ENCODE measurements around the gene TMEM175.
"Not testable (repeated sequence)": the region's sequence is repeated elsewhere in the genome, so short reads cannot be mapped to it uniquely, and the experiment has no call there.

Gene TMEM175

GRCh38 chr4:930827-931193 lies 1.4 kb upstream of the TMEM175 start:
- H3K36me3 Mint-ChIP-seq (ENCODE audit: low read depth) = peaks cover 6% of the 10 kb centered on the region
- no peaks in the 10 kb centered on the region for H3K9me3 Mint-ChIP-seq
- H3K27me3 Mint-ChIP-seq (ENCODE audit: low read depth) = no peaks in the 10 kb centered on the region
- peak overlapping the region; percentile 97 for H3K4me3 Mint-ChIP-seq
- H3K4me1 Mint-ChIP-seq (ENCODE audit: low read depth) = peaks cover 39% of the 10 kb centered on the region
- peak; percentile 24 for DNase-seq (ENCODE audit: low spot score)
- peak overlapping the region; percentile 96 for H3K27ac Mint-ChIP-seq

DNA sequence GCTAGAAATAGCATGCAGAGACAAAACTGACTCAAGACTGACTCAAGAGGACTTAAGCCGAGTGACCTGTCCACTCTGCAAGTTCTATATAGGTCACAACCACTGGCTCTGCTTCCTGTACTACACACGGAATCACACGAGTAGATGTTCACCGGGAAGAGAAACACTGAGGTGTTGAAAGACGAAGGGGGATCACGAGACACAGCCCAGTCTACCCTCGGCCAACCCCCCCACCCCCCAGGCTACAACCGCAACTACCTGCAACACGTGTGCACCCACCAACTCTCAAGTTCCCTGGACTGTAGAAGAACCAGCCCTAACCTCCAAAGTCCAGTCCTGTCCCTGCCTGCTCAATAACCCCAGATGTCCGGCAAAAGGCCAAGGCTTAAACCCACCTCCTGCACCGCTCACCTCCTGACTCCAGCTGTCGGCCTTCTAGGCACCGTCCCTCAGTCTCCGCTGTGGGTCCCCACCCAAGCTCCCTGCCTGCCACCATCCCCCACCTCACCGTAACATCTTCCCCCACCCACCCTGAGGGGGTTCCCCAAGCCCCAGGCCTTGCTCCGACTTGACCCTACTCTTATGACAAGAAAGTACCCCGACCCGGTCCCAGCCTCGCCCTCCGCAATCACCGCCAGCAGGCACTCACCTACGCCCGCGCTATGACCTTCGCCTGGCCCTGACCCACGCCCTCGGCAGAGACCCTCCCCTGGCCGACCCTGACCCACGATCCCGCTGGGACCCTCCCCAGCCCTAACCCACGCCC lies 883 bp upstream of the TMEM175 start:
- peaks cover 38% of the 10 kb centered on the region for H3K4me1 Mint-ChIP-seq (ENCODE audit: low read depth)
- DNase-seq (ENCODE audit: low spot score) = no peak

GRCh38 chr4:932713-933070 lies 432 bp downstream of the TMEM175 start:
- H3K4me1 Mint-ChIP-seq (ENCODE audit: low read depth) = peaks cover 37% of the 10 kb centered on the region
- no peak for DNase-seq (ENCODE audit: low spot score)
- peak overlapping the region; percentile 97 for H3K4me3 Mint-ChIP-seq

More for the DNA sequence above, 883 bp upstream of the TMEM175 start:
- Mint-ChIP-seq H3K36me3 (ENCODE audit: low read depth) (peaks cover 2% of the 10 kb centered on the region), H3K9me3 (no peaks in the 10 kb centered on the region), H3K27me3 (ENCODE audit: low read depth) (no peaks in the 10 kb centered on the region), H3K4me3 (peak overlapping the region; percentile 97), H3K27ac (peak overlapping the region; percentile 96)

GRCh38 chr4:939508-939907 lies 7.2 kb downstream of the TMEM175 start:
- not testable (repeated sequence) for H3K4me3 Mint-ChIP-seq; H3K36me3 Mint-ChIP-seq (ENCODE audit: low read depth); DNase-seq (ENCODE audit: low spot score)

More at GRCh38 chr4:932713-933070, 432 bp downstream of the TMEM175 start:
- Mint-ChIP-seq H3K36me3 (ENCODE audit: low read depth) (peaks cover 2% of the 10 kb centered on the region), H3K27ac (peak overlapping the region; percentile 96), H3K27me3 (ENCODE audit: low read depth) (no peaks in the 10 kb centered on the region), H3K9me3 (no peaks in the 10 kb centered on the region)

GRCh38 chr4:945274-946102 lies 13.2 kb downstream of the TMEM175 start:
- DNase-seq (ENCODE audit: low spot score) = no peak
- Mint-ChIP-seq H3K9me3 (no peaks in the 10 kb centered on the region), H3K4me1 (ENCODE audit: low read depth) (no peaks in the 10 kb centered on the region), H3K36me3 (ENCODE audit: low read depth) (no peaks in the 10 kb centered on the region), H3K27me3 (ENCODE audit: low read depth) (no peaks in the 10 kb centered on the region), H3K27ac (no peak overlapping the region), H3K4me3 (no peak overlapping the region)

More at GRCh38 chr4:939508-939907, 7.2 kb downstream of the TMEM175 start:
- not testable (repeated sequence) for H3K9me3 Mint-ChIP-seq; H3K27me3 Mint-ChIP-seq (ENCODE audit: low read depth); H3K27ac Mint-ChIP-seq; H3K4me1 Mint-ChIP-seq (ENCODE audit: low read depth)

- H3K27ac Mint-ChIP-seq = no peak overlapping the region
- H3K4me3 Mint-ChIP-seq = no peak overlapping the region
- H3K4me1 Mint-ChIP-seq (ENCODE audit: low read depth) = no peaks in the 10 kb centered on the region
- H3K9me3 Mint-ChIP-seq = no peaks in the 10 kb centered on the region
- H3K27me3 Mint-ChIP-seq (ENCODE audit: low read depth) = no peaks in the 10 kb centered on the region
- DNase-seq (ENCODE audit: low spot score) = no peak
- no peaks in the 10 kb centered on the region for H3K36me3 Mint-ChIP-seq (ENCODE audit: low read depth)
Measured at GRCh38 chr4:946103-946450, 13.8 kb downstream of the TMEM175 start.

- H3K4me3 Mint-ChIP-seq = no peak overlapping the region
- no peaks in the 10 kb centered on the region for H3K4me1 Mint-ChIP-seq (ENCODE audit: low read depth)
- no peak for DNase-seq (ENCODE audit: low spot score)
- H3K27ac Mint-ChIP-seq = no peak overlapping the region
- no peaks in the 10 kb centered on the region for H3K9me3 Mint-ChIP-seq
- no peaks in the 10 kb centered on the region for H3K27me3 Mint-ChIP-seq (ENCODE audit: low read depth)
- H3K36me3 Mint-ChIP-seq (ENCODE audit: low read depth) = no peaks in the 10 kb centered on the region
Measured at GRCh38 chr4:946517-947471, 14.5 kb downstream of the TMEM175 start.

GRCh38 chr4:947491-947971 lies 15.3 kb downstream of the TMEM175 start:
- DNase-seq (ENCODE audit: low spot score) = no peak
- no peak overlapping the region for H3K27ac Mint-ChIP-seq
- H3K4me3 Mint-ChIP-seq = no peak overlapping the region
- no peaks in the 10 kb centered on the region for H3K9me3 Mint-ChIP-seq
- H3K4me1 Mint-ChIP-seq (ENCODE audit: low read depth) = no peaks in the 10 kb centered on the region
- no peaks in the 10 kb centered on the region for H3K36me3 Mint-ChIP-seq (ENCODE audit: low read depth)
- H3K27me3 Mint-ChIP-seq (ENCODE audit: low read depth) = no peaks in the 10 kb centered on the region

- DNase-seq (ENCODE audit: low spot score) = no peak
- Mint-ChIP-seq H3K9me3 (no peaks in the 10 kb centered on the region), H3K36me3 (ENCODE audit: low read depth) (no peaks in the 10 kb centered on the region), H3K4me1 (ENCODE audit: low read depth) (no peaks in the 10 kb centered on the region), H3K27ac (no peak overlapping the region), H3K4me3 (no peak overlapping the region), H3K27me3 (ENCODE audit: low read depth) (no peaks in the 10 kb centered on the region)
Measured at GRCh38 chr4:948101-948935, 16.1 kb downstream of the TMEM175 start.

GRCh38 chr4:948936-949300 lies 16.7 kb downstream of the TMEM175 start:
- Mint-ChIP-seq H3K27ac (no peak overlapping the region), H3K27me3 (ENCODE audit: low read depth) (no peaks in the 10 kb centered on the region), H3K4me1 (ENCODE audit: low read depth) (no peaks in the 10 kb centered on the region), H3K9me3 (no peaks in the 10 kb centered on the region), H3K36me3 (ENCODE audit: low read depth) (no peaks in the 10 kb centered on the region), H3K4me3 (no peak overlapping the region)
- DNase-seq (ENCODE audit: low spot score) = no peak

DNA sequence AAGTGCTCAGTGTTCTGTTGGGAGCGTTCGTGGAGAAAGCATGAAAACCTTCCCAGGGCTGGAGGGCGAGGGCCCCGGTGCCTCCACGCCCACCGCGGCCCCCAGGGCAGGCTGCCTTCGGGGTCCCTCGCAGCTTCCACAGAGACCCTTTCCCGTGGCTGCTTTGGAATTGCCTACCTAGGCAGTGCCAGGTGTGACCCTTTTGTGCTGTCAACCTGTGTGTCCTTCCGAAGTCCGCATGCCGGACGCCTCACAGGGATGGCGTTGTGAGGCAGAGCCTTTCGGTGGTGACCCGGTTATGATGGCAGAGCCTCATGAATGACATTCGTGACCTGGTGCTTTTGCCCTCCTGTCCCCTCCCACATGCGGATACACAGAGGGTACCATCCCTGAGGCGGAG lies 17.4 kb downstream of the TMEM175 start:
- Mint-ChIP-seq H3K9me3 (no peaks in the 10 kb centered on the region), H3K4me3 (no peak overlapping the region), H3K36me3 (ENCODE audit: low read depth) (no peaks in the 10 kb centered on the region), H3K4me1 (ENCODE audit: low read depth) (no peaks in the 10 kb centered on the region), H3K27me3 (ENCODE audit: low read depth) (no peaks in the 10 kb centered on the region), H3K27ac (no peak overlapping the region)
- DNase-seq (ENCODE audit: low spot score) = no peak

DNA sequence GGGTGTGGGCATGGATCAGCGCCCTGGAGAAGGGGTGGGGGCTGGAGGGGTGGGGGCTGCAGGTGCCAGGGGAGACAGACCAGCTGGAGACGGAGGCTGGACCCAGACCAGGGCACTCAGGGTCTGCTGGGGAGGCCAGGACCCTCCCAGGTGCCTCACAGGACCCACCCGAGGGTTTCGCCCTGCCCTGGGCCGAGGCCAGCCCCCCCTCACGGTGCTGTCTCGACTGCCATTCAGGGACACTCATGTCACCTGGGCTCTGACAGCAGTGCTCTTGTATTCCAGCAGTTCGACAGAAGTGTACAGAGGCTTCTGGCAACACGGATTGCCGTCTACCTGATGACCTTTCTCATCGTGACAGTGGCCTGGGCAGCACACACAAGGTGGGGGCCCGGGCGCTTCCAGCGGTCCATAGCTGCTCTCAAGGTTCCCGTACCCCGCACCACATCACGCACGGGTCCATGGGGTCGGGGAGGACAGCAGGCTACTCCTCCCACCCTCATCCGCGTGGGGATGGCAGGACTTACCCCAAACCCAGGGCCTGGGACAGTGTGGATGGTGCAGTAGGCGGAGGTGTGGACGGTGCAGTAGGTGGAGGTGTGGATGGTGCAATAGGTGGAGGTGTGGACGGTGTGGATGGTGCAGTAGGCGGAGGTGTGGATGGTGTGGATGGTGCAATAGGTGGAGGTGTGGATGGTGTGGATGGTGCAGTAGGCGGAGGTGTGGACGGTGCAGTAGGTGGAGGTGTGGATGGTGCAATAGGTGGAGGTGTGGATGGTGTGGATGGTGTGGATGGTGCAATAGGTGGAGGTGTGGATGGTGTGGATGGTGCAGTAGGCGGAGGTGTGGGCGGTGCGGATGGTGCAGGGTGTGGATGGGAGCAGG lies 18.1 kb downstream of the TMEM175 start:
- no peaks in the 10 kb centered on the region for H3K9me3 Mint-ChIP-seq
- no peaks in the 10 kb centered on the region for H3K27me3 Mint-ChIP-seq (ENCODE audit: low read depth)
- H3K4me1 Mint-ChIP-seq (ENCODE audit: low read depth) = no peaks in the 10 kb centered on the region
- H3K36me3 Mint-ChIP-seq (ENCODE audit: low read depth) = no peaks in the 10 kb centered on the region
- no peak overlapping the region for H3K27ac Mint-ChIP-seq
- no peak for DNase-seq (ENCODE audit: low spot score)
- H3K4me3 Mint-ChIP-seq = no peak overlapping the region
